Measurements from ENCODE around the gene UQCRQ.
"Not testable (repeated sequence)": the region's sequence is repeated elsewhere in the genome, so short reads cannot be mapped to it uniquely, and the experiment has no call there.

The UQCRQ gene

GRCh38 chr5:132834057-132834456, 32.4 kb upstream of the UQCRQ start:
- no peak for DNase-seq

GRCh38 chr5:132836852-132837251, 29.6 kb upstream of the UQCRQ start:
- no peak for DNase-seq

DNA sequence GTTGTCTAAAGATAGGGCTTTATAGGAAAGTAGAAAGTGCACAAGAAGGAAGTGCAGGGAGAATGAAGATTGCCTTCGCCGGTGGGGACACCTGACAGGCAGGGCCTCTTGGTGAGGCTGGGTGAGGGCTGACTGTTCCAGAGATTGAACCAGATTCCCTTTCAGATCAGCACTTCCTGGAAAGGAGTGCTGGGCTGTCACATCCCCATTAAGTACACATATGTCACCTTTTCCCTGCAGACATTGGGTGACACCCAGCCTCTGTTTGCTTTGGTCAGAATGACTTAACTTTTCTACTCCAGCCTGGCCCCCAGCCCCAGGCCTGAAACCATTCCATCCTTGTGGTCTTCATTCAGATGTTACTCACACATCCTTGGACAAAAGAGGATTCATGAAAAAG, 28.6 kb upstream of the UQCRQ start:
- DNase-seq, result no peak

DNA sequence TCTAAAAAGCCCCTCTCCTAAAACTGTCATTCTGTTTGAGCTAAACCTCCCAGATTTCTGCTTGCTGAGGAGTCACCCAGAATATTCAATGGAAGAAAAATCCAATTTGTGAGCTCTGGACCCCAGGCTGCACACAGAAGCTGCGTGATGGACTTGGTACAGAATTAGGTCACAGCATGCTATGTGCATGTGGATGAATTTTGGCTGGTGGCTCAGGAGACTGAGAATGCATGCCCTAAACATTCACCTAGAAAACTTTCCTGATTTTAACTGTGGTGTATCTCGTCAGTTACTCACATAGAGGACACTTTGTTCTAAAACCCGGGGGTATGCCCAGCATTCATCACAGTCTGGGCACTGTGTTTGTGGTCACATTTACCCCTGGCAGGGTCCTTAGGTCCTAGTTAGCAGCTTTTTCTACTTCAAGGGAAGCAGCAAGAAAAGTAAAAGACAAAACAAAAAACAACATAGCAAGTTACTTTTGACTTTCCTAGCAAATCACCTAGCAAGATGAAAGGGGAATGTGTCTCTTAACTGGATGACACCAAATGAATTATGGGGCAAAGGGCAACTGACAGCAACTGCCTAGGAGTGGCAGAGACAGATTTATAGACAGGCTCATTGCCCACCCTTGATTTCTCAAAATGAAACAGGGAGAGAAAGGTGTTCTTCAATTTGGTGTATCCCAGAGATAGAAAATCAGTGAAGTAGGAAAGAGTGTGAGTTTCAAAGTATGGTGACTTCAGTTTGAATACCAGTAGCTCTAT, 27.7 kb upstream of the UQCRQ start:
- no peak for DNase-seq

GRCh38 chr5:132839426-132840301, 26.8 kb upstream of the UQCRQ start:
- no peak for DNase-seq

GRCh38 chr5:132840313-132840712, 26.1 kb upstream of the UQCRQ start:
- no peak for DNase-seq

DNA sequence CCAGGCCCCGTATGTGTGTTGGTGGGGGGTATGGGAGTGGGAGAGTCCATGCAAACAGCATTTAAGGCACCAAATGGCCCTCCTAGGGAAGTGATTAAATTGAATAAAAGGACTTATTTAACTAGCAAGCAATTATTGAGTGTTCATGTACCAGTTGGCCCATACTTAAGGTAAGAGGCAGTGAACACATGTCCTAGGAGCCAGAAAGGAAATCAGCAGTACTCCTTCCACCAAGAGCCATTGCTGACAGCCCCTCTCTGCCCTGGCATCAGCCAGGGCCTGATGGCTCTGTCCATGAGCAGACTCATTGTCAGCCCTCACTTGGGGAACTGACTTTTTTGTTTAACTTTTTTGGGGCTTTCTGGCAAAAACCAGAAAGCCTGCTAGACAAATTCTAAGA, 25.5 kb upstream of the UQCRQ start:
- DNase-seq, result no peak

- DNase-seq, result no peak
Measured at GRCh38 chr5:132841305-132841704, 25.1 kb upstream of the UQCRQ start.

DNA sequence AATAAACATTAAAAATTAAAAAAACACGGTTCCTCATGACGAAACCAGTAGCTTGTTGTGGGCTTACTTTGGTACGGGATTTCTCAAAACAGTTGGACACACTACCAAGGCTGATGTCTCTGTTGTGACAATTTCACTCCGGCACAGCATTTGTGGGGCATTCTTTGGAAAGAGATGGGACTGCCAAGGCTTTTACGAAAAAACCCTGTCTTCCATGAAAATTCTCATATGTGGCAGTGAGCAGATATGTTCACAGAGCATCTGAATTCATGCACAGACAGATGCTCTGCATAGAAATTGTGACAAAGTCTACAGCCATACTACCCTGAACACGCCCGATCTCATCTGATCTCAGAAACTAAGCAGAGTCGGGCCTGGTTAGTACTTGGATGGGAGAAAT, 18.2 kb upstream of the UQCRQ start:
- no peak for DNase-seq

DNA sequence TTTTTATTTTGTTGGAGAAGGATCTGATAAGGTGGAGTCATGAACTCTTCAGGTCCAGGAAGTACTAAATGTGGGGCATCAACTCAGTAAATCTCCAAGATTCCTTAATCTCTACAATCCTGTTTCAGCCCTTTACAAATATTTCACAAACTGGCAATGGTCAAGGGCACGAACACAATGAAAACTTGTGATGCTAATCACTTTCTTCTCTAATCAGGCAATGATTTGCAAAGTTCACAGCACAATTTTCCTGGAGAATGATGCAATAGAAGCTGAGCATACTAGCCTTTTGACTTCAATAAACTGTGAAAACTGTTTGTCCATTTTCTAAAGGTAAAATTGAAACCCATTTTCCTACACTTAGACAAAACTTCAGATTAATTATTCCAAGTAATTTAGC, 17.1 kb upstream of the UQCRQ start:
- DNase-seq, result no peak

- DNase-seq, result no peak
Measured at GRCh38 chr5:132850066-132850465, 16.4 kb upstream of the UQCRQ start.

DNA sequence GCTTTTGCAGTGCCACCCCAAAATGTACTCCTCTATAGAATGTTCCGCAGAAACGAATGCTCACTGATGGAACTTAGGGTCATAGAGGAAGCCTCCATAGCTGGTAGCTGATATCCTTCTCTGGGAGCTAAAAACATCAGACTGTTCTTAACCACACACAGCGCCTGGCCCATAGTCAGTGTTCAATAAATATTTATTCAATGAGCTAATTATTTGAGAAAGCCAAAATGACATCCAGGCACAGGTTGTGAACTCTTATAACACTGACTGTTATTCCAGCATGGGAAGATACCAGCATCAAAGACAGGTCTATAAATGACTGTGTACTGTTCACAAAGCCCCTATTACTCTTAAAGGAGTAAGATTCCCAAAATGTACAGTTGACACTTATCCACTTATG, 13.1 kb upstream of the UQCRQ start:
- DNase-seq, result no peak

DNA sequence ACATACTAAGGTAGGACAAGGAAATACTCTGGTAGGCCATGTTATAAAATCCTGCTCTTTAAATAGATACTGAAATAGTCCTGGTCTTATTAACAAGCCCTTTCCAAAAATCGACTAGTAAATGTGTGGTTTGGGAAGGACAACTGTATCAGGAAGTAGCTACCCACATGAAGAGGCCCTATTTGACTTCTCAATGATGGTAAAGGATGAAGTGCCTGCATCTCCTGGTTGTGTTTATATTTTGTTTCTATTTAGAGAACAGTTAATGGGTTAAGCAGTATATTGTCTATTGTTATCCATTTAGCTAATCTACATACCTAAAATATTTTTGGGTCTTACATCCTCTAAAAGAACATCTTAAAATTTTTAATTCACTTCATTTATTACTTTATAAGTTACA, 12.7 kb upstream of the UQCRQ start:
- no peak for DNase-seq

DNA sequence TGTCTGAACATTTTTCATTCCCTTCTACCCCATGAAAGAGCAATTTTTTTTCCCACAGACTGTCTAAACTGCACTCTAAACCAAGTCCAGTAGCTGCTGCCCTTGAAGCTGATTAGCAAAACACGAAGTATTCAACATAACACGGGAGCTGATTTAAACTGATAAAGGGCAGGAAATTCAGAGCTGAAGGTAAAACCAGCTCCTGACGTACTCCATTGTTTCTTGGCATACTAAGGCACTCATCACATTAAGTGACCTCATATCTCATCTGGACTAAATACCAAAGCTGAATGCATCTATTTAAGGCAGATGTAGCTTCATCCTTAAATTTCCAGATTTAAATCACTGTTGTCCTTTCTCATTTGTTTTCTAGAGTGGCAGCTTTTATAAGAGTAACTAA, 12.1 kb upstream of the UQCRQ start:
- DNase-seq, result no peak

DNA sequence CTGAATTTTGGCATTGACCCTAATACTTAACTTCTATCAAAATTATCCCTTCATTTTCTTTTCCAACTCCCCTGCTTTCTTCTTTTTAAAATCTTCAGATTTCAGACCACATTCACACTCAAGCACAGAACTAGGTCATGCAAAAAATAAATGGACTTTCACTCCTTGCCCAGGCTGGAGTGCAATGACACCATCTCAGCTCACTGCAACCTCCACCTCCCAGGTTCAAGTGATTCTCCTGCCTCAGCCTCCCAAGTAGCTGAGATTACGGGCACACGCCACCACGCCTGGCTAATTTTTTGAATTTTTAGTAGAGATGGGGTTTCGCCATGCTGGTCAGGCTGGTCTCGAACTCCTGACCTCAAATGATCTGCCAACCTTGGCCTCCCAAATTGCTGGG, 11.4 kb upstream of the UQCRQ start:
- not testable (repeated sequence) for DNase-seq

DNA sequence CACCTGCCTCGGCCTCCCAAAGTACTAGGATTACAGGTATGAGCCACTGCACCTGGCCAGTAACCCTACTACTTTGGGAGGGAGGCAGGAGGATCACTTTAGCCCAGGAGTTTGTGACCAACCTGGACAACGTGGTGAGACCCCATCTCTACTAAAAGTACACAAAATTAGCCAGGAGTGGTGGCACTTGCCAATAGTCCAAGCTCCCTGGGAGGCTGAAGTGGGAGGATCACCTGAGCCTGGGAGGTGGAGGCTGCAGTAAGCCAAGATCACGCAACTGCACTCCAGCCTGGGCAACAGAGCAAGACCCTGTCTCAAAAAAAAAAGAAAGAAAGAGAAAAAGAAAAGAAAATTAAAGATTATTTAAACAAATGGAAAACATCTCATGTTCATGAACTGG, 10.4 kb upstream of the UQCRQ start:
- DNase-seq, result no peak

DNA sequence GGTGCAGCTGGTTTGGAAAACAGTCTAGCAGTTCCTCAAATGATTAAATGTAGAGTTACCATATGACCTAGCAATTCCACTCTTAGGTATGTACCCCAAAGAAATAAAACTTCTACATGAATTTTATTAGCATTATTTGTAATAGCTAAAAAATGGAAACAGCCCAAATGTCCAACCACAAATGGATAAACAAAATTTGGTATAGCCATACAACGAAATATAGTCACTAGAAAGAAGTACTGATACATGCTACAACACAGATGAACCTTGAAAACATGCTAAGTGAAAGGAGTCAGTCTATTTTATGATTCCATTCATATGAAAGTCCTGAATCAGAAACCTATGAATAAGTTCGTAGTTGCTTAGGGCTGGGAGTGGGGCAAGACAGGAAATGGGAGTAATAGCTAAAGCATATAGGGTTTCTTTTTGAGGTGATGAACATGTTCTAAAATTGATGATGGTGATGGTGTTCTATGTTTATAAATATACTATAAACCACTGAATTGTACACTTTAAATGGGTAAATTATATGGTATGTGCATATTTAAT, 6.5 kb upstream of the UQCRQ start:
- DNase-seq, result no peak

GRCh38 chr5:132860742-132861141, 5.7 kb upstream of the UQCRQ start:
- no peak for DNase-seq

DNA sequence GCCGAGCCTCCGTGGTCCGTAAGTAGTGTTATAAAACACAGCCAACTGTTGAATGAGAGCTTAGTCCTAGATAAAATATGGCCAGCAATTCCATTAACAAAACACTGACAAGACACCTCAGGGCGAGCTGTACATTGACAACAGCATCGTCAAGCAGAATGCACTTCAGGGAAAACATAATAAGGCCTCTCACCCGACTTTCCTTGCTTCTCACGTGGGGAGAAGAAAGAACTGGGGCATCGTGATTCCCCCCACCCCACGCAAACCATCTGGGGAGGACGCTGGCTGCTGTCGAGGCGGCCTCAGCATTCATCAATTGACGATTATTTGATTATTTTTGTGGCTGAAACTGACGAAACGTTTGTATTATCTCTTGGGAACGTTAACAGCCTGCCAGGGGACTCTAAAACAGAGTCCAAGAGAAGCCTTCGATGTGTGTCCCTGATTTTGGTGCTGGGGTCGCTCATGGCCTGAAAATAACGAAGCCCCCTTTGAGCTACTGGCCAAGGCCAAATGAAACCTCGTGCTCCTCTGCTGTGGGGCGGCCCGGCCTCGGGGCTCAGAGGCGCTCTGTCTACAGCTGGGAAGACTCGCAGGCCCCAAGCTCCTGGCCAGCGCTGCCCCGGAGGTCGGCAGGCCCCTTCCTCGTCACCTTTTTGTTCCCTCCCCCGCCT, 637 bp upstream of the UQCRQ start:
- no peak for DNase-seq

- DNase-seq, result no peak
Measured at GRCh38 chr5:132867046-132867451, 607 bp downstream of the UQCRQ start.

- no peak for DNase-seq
Measured at GRCh38 chr5:132868754-132869153, 2.3 kb downstream of the UQCRQ start.

DNA sequence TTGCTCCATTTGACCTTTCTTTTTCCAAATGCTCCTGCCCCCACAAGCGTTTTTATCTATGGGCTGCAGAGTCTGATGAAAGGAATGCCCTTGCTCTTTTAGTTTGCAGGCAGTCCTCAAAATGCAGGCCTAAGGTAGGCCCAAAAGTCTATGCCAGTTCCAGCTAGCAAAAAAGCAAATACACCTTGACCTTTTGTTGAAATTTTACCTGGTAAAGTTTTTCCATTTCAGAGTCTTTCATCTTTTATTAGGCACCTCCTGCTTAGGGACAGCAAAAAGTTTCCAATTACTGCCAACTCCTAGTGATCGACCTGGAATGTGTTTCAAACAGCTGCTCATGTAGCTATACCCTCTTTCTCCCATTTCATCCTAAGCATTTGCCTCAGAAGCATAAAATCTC, 4.4 kb downstream of the UQCRQ start:
- no peak for DNase-seq

DNA sequence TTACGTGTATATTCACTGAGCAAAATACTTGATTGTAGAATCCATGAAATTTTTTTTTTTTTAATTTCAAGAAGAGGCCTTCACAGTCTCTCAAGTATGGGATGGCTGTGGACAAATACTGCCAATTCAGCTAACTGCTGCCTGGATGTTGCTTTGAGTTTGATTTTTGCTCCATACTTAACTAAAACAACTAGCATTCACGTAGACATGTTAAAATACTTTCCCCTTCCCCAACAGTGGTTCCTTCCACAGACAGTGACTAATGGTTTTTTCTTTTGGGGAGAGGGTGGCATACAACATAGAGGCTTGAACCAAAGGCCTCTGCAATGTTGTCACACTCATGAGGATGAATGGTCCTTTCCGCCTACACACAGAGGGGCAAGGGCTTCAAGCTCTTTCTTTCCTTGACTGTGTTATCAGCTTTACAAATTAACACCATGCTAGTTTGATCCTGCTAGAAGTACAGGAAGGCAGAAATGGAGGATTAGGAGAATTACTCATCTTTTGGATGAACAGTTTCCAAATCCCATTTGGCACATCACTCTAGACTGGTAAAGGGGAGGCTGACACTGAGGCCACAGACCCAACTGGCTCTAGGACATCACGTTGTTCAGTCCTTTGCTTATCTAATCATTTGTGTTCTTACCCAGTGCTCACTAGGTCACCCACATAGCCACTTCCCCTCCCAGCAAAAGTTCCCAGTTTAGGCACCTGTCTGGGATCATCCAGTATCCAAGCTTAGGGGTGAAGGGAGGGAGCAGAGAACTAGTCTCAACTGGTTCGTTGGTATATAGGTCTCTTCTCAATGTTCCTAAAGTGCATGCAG, 5.2 kb downstream of the UQCRQ start:
- DNase-seq, result no peak

All from NCI-H1105 (cell line).